GM19397 (cell line): Measurements from ENCODE around the gene SMAD2.
A peak's percentile ranks its signal among the peaks of the same experiment; 100 is the strongest.
"Not testable (repeated sequence)": the region's sequence is repeated elsewhere in the genome, so short reads cannot be mapped to it uniquely, and the experiment has no call there.

Experiments
- ATAC-seq: cut with Tn5 transposase; IDR thresholded peaks from one replicate; pipeline ENCODE4 v1.9.1; 2021; ENCODE audit warnings: mild to moderate bottlenecking, moderate library complexity; ENCODE audit not compliant: unreplicated experiment

Gene SMAD2

DNA sequence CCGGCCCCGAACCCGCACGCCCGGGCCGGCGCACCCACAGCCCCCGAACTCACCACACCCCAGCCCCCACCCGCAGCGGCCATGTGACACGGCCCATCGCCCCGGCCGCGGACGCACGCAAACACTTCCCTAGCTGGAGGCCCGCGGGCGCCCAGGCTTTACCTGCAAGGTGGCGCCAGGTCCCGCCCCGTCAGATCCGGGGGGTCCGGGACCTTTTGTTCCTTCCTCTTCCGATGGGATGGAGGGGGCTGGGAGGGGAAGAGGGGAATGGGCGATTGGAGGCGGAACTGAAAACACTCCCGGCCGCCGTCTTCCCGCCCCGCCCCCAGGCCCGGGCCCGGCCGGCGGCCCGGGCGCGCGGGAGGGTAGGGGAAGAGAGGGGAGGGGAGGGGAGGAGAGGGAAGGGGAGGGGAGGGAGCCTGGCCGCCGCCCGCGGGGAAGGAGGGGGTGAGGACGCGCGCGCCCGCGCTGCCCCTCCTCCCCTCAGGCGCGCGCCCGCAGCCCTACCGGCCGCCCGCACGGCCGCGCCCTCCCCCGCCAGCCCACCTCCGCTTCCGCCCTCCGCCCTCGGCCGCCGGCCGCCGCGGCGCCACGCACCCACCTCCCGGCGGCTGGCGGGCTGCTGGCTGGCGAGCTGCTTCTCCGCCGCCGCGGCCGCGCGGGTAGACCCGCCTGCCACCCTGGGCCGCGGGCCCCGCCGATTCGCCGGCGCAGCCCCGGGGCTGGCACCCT is at the start of gene SMAD2:
Gene SMAD2, minus strand, starts transcription at position 461 of the 732 bp plus-strand sequence. CDS start 33,903 bp downstream, outside the sequence.
- peak; percentile 60 for ATAC-seq

GRCh38 chr18:47979611-47980200 is 49.2 kb upstream of the SMAD2 start:
- no peak for ATAC-seq

DNA sequence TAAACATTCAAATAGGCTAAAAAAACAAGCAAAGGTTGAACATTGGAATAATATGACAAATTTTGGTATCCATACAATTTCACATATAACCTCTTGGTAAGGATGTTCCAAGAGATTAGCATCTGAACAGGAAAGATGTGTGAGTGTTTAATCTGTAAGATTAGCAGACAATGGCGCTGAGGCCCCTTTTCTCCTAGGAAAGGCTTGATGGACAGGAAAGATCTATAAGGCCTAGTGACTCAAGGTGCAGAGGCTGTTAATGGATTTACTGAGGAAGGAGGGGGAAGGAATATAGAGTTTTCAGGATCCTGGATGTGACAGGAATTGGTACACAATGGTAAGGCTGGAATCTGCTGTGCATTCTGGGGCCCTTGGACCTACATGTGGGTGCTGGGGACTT is 48.1 kb upstream of the SMAD2 start:
- ATAC-seq = no peak

GRCh38 chr18:47978141-47978540 is 47.7 kb upstream of the SMAD2 start:
- ATAC-seq = no peak

DNA sequence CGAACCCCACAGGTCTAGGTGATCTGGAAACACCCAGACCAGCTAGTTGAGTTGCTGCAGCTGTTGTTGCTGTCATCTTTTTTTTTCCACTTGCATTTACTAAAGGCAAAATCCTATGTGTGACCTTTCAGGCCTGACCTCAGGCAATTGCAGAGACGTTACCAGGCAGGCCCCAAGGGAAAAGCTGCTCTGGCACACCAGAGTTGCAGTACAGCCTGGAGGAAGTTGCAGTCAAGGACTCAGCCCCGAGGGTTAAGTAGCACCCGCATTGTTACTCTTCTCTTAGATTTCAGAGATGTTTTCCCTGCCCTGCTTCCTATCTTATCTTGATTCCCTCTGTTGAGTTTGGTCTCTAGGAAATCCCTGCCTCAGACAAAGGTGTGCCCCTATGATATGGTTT is 45.2 kb upstream of the SMAD2 start:
- no peak for ATAC-seq

- no peak for ATAC-seq
These were observed 44.6 kb upstream of the SMAD2 start for GRCh38 chr18:47975105-47975504.

DNA sequence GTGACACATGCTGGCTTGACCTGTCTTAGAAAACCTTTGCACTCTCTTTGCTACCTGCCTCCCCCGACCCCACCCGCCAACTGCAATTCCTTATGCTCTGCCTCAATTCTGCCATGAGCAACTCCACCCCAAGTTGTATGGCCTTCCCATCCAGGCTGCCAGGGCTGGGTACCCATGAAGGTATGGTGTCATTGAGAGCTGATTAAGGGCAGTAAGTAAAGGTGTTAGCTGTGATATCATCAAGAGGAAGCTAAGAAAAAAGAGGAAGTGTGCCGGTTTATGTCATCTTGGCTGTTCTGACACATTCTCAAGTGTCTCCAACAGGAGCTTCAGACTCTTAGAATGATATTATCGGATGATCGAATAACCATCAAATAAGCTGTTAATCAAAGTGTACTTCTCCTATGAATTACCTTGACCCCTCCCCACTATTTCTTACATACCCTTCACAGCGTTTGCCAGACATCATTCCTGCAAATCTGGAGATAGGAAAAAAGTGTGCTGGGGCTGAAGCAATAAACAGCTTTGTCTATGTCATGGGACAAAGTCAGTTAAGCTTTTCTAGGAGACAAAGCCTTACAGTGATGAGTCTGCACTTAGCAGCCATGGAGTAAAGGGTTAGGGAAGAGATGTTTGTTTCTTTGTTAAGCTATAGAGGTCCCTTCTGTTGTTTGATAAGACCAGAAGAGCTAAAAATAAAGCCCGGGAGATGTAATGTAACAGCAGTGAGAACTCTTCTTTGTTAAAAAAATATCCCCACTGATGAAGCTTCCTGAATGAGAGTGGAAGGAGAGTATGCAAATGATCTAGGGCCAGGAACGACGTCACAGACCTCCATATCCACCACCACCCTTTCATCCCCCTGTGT is 40.4 kb upstream of the SMAD2 start:
- no peak for ATAC-seq

DNA sequence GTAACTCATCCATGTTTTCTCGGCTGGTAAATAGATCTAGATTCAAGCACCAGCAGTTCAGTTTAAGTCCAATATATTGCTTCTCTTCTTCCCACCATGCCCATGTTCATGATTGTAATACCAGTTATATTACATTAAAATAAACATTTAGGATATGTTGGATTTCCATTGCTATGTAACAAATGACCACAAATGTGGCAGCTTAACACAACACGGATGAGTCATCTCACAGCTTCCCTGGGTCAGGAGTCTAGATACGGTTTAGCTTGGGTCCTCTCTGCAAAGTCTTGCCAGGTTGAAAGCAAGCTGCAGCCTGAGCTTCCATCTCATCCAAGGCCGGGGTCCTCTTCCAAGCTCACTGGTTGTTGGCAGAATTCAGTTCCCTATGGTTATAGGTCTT is 39.4 kb upstream of the SMAD2 start:
- no peak for ATAC-seq

DNA sequence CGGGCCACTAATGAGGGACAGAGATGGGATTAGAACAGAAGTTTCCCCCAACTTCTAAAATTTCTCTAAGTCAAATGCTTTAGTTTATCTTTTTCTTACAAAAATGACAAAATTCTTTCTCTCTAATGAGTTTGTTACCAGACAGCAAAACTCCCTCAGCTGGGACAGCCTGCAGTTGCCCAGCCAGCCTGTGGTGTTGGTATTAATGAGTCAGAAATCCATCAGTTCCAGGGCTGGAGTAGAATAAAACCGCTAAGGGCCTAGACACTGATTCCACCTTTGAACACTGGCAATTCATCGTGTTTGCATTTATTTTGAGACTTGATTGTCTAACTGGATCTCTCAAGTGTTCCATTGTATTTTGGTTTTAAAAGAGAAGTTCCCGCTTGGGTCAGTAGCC is 38.3 kb upstream of the SMAD2 start:
- ATAC-seq = no peak

DNA sequence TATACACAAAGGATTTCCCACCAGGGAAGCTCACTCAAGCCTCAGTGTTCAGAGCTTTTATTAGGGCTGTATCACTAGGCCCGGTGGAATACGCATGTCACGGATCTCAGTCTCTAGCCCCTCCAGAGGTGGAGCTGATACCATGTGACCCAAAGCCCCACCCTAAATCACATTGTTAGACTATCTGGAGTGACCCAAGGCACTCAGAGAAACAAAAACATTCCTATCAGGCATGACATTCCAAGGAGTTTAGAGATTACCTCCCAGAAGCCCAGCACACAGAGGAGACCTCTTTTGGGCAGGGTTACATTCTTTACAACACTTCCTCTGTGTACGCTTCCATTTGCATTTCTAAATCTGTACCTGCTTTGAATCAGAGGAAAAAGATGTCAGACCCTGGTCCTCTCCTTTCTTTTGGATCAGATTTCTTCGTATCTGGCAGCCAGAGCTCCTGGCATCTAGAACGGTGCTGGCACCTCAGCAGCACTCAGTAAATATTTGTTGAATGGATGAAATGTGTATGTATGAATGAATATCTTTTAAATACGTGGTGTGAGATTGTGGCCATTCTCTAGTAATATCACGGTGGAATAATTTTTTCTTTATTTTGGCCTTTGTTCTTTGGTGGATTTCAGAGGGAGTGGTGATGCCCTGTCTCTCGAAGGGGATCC is 37.7 kb upstream of the SMAD2 start:
- no peak for ATAC-seq

DNA sequence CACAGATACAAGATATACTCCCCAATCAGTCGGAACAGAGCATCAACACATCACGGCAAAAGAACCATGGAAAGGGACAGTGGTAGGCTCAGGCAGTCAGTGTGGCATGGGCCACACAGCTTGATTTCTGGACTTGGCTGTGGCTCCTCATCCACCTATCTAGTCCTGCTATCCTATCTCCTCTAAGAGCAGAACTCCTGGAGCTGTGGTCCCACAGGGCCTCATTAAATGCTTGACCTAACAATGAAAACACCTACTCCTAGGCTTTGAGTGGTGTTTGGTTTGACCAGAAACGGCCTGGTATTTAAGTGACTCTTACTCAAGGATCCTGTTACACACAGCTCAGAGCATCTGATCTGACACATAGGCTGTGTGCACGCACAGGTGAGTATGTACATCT is 33.6 kb upstream of the SMAD2 start:
- no peak for ATAC-seq

- not testable (repeated sequence) for ATAC-seq
These were observed 30.5 kb upstream of the SMAD2 start for GRCh38 chr18:47961003-47961402.

DNA sequence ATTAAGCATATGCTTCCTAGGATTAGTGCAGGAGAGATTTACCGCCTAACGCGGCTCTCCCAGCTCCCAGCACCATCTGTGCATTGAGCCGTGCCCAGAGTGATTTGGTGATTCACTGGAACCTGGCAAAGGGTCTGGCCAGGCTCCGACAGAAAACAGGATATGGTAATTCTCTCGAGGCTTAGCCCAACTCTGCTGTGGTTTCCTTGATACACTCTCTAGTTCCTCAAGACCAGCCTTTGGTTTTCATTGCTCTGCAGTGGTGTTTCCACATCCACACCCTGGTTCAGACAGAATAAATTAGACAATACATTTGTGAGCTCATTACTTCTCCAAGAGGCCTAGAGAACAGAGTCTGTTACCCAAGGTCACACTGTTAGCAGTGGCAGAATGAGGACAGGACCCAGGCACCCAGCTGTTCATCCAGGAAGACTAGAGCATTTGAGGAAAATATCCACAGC is 23.0 kb upstream of the SMAD2 start:
- peak; percentile 73 for ATAC-seq

DNA sequence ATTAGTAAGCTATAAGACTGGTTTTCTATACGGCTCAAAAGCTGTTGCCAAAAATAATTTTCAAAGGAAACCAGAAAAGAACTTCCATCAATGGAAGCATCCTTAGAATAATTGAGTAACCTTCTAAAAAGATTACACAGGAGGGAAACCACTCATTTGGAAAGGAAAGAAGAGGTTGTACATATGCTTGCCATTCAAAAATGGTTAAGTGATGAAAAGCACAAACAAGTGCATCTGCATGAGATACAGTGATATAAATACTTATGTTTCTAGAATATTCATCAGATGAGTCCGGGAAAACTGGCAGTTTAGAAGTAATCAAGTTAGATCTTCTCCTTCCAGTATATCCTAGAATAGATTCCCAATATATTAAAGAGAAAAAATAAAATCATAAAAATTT is 20.1 kb upstream of the SMAD2 start:
- no peak for ATAC-seq

DNA sequence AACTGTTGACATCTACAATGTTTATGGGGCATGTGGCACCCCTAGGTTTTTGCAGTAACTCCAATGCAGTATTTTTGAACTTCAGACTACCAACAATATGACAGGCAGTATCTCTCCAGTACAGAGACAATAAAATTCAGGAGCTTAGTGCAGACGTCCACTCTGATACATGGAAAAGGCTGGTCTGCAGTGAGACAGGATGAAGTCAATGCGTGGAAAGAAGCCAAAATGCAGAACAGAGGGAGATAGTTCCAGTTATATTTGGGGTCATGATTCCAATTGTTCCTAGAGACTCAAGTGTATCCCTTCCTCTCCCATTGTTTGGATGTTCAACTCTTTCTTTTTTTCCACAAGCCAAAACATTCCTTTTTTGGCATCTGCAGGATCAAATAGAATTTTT is 18.7 kb upstream of the SMAD2 start:
- no peak for ATAC-seq

GRCh38 chr18:47946889-47947288 is 16.4 kb upstream of the SMAD2 start:
- ATAC-seq = no peak

DNA sequence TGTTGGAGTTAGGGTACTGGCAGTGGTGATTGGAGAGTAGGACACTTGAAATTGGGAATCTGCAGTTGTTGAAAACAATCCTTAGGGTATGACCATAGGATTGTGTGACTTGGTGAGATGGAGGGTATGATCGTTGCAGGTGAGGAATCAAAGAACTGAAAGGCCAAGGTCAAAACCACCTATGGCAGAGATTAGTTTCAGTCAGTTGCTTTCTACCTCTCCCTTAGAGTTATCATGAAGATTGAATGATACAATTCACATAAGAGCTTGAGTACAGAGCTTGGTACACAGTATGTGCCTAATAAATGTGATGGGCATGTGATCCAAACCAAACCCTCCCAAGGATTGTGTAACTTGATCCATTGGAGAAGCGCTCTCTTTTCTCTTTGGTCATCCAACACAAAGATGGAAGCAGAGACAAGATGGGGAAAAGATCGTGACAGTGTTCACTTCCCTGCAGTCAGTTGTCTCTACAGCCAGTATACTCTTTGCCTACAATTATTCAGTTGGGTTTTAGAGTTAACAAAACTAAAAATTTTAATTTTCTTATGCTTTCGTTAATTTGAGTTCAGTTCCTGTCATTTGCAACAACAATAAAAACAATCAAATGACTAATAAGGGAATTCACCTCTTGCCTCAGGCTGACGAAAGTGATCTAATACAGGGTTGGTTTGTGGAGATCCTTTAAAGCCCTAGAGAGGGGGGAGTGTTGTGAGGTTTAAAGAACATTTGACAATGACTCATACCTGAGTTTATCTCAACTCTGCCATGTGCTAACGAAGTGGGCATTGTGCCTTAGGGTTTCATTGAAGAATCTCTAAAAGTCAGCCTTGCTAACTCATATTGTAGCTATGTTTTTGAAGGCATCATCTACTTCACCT is 14.8 kb upstream of the SMAD2 start:
- no peak for ATAC-seq

GRCh38 chr18:47936952-47937351 is 6.5 kb upstream of the SMAD2 start:
- no peak for ATAC-seq

DNA sequence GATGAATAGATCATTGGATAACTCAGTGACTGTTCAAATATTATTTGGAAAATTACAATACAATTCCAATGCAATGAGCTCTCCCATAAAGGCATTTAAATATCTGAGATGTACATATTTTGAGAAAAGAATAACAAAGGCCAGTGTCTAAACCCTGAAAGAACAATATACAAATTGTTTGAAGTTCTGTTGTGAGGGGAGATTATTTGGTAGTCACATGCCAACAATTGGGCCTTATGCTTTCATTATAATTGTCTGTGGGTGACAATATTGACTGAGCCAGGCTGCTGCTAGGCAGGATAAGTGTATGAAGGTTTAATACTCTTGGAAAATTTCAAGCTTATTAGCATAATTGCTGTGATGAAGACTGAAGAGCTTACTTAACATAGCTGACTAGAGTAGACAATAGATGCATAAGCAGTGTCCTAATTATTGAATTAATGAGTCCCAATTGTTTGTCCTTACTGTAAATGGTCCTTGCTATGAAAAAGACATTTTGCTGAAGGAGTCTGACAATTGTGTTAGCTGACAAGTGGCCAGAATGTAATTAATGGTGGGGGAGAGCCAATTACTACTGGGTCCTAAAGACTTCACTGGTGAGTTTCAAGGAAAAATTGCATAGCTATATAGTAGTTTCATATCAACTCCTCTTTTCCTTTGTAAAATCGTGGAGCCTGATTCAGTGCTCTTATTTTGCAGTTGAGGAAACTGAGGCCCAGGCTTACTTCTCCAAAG is 5.0 kb upstream of the SMAD2 start:
- ATAC-seq = no peak

DNA sequence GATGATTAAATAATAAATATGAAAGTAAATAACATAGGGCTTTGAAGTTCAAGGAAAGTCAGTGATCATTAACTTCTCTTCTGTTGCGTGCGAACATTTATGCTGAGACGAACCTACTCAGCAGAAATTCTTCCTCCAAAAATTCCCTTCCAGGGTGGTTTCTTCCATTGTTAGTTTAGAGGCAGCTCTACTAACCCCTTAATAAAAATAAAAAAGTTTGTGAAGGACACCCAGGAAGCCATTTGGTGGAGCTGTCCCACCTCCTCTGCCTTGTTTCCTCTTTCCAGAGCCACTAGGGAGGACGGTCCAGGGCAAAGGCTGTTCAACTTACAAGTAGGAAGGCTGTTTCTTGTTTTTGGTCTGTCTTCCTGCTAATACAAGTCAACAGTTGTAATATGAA is 2.1 kb upstream of the SMAD2 start:
- no peak for ATAC-seq
